Retinal pigment epithelial cell (primary cell): ENCODE results near the gene RIPOR2.

ENCODE experiments used
- DNase-seq: peaks from one replicate; pipeline ENCODE4 v3.0.0-alpha.2; 2010; ENCODE audit warnings: low read depth
- H3K4me3 ChIP-seq: 2 replicates; pipeline ENCODE4 v1.5.1; 2011; ENCODE audit warnings: mild to moderate bottlenecking, low read length, control low read depth, moderate library complexity
- TF ChIP-seq, protein P1 (sequence below): conservative IDR thresholded peaks from 2 replicates; pipeline ENCODE4 v1.5.1; 2011; ENCODE audit warnings: low read depth, low read length, control low read depth, inconsistent platforms

RIPOR2 gene

DNA sequence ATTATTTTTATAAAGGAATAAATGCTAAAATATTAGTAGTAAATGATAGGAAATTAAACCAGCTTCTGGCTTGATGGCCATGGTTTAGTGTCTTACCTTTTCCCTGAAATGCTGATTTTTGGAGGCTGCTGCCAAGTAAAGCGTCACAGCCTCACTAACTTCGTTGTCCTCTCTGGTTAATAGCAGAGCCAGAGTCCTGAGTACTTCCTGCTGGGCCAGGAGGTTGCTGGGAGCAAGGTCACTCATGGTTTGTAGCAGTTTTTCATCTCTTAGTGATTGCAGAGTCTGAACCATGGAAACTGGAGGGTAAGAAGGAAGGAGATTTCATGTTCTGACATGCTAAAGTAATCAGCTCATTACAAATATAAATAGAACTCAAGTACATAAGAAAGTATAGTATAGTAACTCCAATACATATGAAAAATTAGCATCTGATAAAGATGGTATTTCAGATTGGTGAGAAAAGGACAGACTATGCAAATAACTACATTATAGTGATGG lies 110.6 kb downstream of the RIPOR2 start:
- TF ChIP-seq, protein P1, sequence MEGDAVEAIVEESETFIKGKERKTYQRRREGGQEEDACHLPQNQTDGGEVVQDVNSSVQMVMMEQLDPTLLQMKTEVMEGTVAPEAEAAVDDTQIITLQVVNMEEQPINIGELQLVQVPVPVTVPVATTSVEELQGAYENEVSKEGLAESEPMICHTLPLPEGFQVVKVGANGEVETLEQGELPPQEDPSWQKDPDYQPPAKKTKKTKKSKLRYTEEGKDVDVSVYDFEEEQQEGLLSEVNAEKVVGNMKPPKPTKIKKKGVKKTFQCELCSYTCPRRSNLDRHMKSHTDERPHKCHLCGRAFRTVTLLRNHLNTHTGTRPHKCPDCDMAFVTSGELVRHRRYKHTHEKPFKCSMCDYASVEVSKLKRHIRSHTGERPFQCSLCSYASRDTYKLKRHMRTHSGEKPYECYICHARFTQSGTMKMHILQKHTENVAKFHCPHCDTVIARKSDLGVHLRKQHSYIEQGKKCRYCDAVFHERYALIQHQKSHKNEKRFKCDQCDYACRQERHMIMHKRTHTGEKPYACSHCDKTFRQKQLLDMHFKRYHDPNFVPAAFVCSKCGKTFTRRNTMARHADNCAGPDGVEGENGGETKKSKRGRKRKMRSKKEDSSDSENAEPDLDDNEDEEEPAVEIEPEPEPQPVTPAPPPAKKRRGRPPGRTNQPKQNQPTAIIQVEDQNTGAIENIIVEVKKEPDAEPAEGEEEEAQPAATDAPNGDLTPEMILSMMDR, result no peak
- no peak overlapping the region for H3K4me3 ChIP-seq
- DNase-seq, result no peak

GRCh38 chr6:24824142-24824938 lies 111.4 kb downstream of the RIPOR2 start:
- DNase-seq, result no peak
- TF ChIP-seq, protein P1, result no peak
- no peak overlapping the region for H3K4me3 ChIP-seq

DNA sequence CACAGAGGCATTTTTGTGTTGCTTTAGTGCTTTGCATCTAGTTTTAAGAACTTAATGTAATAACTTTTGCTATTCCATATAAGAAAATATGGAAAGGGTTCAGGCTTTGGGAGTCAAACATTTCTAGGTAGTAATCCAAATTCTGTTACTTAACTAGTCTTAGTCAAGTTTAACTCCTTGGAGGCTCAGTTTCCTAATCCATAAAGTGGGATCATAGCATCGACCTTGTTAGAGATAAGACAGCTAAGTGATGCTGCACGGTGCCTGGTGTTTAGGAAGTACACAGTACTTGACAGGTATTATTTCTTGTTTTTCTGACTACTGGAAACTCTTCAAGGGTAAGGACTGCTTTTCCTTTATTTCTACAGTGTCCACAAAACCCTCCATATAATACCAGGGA lies 112.6 kb downstream of the RIPOR2 start:
- H3K4me3 ChIP-seq, result no peak overlapping the region
- TF ChIP-seq, protein P1, result no peak
- DNase-seq, result no peak

DNA sequence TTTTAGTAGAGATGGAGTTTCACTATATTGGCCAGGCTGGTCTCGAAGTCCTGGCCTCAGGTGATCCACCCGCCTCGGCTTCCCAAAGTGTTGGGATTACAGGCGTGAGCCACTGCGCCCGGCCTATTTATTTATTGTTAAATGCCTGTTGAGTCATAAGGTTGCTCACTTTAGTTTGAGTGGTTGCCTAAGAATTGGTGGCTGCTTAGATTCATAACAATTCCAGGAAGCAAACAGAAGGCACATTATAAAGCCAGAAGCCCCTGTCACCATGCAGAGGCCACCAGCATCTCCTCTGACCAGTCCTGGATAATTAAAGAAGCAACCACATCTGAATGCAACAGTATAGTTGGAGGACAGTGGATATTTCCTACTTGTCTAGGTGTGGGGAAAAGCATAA lies 113.1 kb downstream of the RIPOR2 start:
- DNase-seq, result no peak
- TF ChIP-seq, protein P1, result no peak
- H3K4me3 ChIP-seq, result no peak overlapping the region

GRCh38 chr6:24821860-24822444 lies 113.8 kb downstream of the RIPOR2 start:
- TF ChIP-seq, protein P1, result no peak
- no peak overlapping the region for H3K4me3 ChIP-seq
- no peak for DNase-seq

DNA sequence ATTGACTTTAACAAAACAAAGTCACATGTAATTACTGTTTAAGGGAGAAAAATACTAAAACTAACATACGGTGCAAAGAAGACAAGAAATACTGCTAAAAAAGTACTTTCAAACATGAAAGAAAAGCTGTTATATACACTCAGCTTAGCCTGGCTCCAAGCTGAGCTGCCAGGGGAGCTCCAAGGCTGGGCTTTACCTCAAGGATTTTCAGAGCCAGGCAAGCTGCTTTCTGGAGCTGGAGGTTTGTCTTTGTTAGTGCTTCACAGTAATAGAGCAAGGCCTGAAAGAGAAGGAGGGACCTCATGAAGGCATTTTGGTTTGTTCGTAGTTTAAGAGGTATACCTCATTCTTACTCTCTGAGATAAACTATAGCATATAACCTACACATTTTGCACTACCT lies 117.4 kb downstream of the RIPOR2 start:
- DNase-seq, result no peak
- TF ChIP-seq, protein P1, result no peak
- no peak overlapping the region for H3K4me3 ChIP-seq

DNA sequence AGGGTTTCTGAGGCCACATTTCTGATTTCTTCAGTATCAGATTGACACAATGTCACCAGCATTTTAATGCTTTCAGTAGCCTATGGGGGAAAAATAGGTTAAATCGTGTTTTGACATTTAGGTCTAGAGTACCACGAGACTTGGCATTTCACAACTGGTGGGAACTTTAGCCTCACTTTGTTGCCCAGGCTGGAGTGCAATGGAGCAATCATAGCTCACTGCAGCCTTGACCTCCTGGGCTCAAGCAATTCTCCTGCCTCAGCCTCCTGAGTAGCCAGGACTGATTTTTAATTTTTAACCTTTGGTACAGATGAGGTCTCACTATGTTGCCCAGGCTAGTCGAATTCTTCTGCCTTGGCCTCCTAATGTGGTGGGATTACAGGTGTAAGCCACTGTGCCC lies 126.0 kb downstream of the RIPOR2 start:
- DNase-seq, result no peak
- TF ChIP-seq, protein P1, result no peak
- H3K4me3 ChIP-seq, result no peak overlapping the region
